GM18870 (cell line): Measurements from ENCODE around the gene CLGN.

ENCODE experiments used
- ATAC-seq: cut with Tn5 transposase; IDR thresholded peaks from one replicate; pipeline ENCODE4 v1.9.1; 2021; ENCODE audit warnings: moderate library complexity; ENCODE audit not compliant: unreplicated experiment

CLGN gene

DNA sequence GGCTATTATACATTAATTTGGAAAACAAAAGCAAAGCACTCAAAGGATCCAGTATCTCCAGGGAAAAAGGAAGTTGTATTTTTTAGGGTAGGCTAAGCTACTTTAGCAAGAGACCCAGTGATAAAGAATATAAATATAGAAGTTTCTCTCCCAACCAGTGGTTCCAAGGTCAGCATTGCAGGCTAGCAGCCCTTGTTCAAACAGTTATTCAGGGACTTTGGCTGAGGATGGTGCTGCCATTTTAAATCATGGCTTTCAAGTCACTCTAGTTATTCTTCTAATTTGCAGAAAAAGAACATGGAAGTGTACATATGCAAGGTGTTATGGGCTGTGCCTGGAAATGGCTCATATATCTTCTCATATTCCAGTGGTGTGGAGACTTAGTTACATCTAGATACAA is 44.7 kb downstream of the CLGN start:
- no peak for ATAC-seq

GRCh38 chr4:140374130-140374477 is 53.3 kb downstream of the CLGN start:
- no peak for ATAC-seq

DNA sequence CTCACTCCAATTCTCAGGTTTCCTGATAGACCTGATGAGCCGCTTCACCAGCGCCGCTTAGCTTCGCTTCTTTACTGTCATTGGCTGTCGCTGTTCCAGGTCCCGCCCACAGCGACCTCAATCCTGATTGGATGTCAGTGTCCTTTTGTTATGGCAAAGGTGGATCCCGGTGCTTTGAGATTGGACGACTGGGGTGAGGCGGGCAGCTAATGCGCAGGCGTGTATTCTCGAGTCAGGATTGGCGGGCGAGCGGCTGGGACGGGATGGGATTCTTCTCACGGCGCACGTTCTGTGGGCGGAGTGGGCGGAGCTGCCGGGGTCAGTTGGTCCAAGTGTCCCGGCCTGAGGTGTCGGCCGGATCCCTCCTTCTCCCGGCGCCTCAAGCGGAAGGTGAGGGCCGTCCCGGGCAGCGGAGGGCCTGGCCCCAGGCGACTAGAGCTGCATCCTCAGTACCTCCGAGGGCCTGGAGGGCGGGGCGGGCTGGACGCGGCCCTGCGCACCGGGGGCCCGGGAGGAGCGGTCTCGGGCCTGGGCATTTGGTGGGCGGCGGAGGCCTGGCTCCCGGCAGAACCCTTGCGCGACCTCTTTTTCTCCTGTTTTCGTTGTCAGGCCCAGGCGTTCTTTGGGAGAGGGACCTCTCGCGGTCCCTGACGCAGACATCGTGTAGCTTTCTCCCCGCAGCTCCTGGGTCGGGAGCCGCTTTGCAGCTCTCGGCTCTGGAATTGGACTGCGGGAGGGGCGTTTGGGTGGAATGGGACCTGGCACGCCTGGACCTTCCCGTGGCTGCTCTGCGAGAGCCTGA is 53.9 kb downstream of the CLGN start, which contains the start of gene SCOC:
Gene SCOC, plus strand, starts transcription at position 319 of the 802 bp plus-strand sequence. CDS start 5,525 bp downstream, outside the sequence.
- peak; percentile 93 for ATAC-seq

DNA sequence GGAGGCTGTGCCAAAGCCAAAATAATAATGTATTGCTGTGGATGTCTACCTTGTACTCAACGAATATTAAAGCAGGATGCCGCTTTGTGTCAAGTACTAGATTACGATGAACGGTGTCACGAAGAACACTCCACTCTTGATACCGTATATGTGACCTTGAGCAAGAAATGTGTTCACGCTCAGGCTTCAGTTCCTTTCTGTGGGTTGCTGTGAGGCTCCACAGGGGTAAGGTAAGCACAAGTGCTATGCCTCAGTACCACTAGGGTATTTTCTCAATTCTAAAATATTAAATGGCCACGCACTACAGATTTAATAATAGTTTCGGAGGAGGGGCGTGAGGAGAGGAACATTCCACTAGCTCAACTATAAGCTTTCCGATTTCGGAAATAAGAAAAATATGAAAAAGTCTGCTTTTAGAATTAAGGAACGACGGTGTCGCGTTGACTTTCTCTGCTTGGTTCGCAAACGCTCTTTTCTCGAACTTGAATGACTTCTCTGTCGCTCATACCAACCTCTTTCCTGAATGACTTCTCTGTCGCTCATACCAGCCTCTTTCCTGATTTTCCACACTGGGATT is 54.6 kb downstream of the CLGN start:
- peak; percentile 51 for ATAC-seq

DNA sequence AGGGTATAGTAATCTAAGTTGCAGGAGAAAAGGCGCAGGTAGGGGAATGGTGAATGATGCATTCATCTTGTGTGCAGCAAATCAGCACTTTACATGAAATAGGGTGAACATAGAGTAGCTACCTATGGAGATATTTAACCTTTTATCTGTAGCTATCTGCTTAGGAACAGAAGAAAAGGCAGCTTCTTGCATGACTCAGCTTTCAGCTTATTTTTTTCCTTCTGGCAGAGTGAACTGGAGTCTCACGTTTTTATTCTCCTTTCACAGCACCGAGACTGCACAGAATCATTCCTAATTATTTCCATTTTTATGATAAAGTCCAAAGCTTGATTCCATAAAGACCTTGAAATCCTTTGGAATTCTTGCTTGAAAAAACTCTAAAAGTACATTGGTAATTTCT is 58.8 kb downstream of the CLGN start:
- ATAC-seq: no peak

DNA sequence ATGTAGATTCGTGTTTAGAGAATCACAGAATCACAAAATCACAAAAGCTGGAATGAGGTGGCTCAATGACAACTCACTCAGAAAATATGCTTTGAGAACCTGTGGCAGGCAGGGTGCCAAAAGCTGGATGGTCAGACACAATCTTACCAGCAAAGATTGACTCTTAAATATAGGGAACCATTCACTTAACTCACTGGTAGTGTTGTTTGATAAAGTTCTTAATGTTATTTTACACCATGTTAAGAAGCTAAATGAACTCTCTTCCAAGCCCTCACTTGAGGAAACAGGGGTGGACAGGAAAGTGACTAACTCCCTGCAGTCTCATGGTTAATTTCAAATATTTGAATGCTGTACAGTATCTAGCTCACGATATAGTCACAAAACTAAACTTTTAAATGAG is 59.7 kb downstream of the CLGN start:
- ATAC-seq: no peak

DNA sequence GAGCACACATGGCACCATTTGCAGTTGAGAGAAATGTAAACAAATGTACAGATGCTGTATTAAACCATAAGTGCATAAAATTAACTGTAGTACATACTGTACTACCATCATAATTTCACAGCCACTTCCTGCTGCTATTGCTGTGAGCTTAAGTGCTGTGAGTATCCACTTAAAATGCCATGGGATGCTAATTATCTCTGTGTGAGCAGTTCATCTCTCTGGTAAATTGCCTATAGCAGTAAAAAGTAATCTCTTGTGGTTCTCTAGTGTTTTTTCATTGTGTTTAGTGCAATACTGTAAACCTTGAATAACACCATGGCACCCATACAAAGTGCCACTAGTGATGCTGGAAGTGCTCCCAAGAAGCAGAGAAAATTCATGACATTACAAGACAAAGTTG is 63.9 kb downstream of the CLGN start:
- no peak for ATAC-seq

- no peak for ATAC-seq
Observed at GRCh38 chr4:140363051-140363450, 64.4 kb downstream of the CLGN start.

DNA sequence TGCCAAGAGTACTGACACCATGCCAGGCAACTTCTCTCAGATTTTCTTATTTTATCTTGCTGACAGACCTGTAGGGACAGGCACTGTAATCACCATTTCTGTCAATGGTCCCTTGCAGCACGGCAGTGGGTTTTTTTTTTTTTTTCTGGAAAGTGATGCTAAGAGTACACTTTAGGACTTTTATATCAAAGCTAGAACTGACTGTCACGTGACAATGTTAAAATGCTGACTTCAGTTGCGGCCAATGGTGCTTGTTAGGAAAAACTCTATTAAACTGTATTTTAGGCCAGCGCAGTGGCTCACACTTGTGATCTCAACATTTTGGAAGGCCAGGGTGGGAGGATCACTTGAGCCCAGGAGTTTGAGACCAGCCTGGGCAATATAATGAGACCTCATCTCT is 66.3 kb downstream of the CLGN start:
- no peak for ATAC-seq

DNA sequence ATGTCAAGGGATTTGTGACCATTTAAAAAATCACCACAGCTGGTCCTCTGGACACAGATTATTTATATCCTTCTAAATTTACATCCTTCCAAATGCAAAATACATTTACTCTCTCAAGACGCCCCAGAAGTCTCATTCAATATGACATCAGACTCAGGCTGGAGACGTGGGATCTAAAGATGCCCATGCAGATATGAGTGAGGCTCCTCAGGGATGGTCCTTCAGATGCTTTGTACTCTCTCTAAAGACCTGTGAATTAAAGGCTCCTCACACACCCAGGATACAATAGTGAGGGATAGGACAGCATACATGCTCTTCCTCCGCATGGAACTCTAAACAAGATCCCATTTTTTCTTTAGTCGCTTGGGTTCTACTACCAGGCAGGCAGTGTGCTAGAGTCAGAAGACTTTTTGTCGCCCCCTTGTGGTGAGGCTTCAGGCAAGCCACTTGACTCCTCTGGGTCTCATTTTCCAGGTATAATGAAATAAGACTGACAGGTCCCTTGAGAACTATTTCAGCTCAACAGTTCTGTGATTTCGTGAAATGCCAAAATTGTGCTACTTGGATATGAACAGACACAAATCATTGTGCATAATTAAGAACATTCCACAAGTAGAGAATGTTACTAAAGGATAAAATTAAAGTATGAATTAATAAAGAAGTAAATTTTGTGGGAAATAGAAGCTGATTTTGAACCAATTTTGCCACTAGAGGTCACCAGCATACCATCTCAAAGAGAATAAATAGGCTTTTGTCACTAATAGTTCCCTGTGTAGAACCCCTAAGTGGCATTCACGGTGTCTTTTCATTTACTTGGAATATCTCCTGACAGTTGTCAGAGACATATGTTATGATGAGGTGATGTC is 67.7 kb downstream of the CLGN start:
- peak; percentile 97 for ATAC-seq

DNA sequence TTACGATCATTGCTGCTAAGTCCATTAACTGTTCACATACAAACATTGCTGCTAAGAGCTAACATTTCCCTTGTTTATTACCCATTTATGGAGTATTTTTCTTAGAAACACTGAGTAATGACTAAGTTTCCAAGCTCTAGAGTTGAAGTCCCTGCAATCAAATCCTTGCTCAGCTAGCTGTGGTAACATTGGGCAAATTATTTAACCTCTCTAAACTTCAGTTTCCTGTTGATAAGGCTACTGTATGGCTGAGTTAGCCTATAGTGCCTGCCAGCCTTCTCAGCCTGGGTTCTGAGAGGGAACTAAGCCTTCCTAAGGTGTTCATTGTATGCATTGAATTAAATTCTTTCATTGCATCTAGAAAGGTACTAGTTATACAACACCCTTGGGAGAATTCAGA is 69.2 kb downstream of the CLGN start:
- ATAC-seq: no peak

- no peak for ATAC-seq
Observed at GRCh38 chr4:140357868-140358267, 69.6 kb downstream of the CLGN start.

DNA sequence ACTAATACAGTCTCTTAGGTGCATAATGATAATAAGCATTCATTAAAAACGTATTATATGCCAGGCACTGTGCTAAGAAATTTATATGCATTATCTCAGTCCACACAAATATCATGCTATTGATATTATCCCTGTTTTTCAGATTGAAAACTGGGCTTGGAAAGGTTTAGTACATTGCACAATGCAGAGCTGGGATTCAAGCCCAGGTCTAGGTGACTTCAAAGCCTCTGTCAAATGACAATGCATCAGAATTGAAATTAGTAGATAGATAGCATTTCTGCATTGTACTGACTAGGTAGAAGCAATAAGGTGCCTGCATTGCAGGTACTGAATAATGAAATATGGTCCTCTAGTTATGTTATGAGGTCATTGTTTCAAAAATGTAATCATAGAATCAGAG is 72.2 kb downstream of the CLGN start:
- ATAC-seq: no peak

GRCh38 chr4:140353786-140354185 is 73.7 kb downstream of the CLGN start:
- ATAC-seq: no peak

DNA sequence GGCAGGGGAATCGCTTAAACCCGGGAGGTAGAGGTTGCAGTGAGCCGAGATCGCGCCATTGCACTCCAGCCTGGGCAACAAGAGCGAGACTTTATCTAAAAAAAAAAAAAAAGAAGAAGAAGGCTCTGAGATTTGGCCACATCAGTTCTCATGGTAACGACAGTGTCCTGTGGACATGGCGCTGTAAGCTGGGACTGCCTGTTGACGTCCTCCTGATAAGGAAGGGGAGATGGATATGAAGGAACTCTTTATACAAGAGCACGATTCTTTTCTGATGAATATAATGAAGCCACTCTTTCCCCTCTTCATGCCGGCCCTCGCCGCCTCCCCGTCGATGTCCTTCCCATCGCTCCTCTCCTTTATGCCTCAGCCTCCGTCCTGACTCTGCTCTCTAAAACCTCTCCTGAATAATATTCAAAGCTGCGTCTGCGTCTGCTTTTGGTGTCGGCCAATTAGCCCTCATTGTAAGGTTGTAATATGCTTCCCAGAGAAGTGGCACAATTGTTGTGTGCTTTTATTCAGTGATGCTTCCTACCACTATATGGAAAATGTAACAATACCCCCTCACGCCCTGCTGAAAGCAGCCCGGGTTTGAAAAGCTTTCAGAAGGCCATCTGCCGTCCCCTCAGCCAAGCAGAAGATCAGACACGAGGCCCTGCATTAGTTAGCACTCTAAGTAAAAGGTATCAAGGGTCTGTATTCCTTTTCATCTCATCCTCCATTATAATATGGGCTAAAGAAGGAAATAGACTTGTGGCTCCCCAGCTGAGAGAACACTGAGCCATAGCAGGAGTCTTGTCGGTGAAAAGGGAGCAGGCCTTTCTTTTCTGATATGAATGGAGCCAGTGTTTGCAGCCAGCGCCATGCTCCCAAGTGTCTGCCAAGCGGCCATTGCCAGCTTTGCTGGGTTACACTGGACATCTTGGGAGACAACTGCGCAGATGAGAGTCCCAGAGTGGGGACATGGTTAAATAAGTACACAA is 76.1 kb downstream of the CLGN start:
- ATAC-seq: no peak

DNA sequence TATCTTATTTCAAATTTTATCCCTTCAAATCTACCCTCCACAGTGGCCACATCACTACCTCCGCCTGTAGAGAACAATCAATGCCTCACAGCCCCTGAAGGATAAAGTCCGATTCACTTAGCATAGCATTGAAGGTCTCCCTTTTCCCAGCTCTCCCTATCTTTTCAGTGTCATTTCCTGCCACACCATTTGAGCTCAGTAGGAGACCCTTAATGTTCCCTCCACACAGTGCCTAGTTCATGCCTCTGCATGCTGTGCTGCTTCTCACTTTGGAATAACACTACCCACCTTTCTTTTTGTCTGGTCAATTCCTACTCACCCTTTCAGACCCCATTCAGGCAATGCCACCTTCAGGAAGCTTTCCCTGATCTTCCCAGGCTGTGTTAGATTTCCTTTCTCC is 77.6 kb downstream of the CLGN start:
- ATAC-seq: no peak

GRCh38 chr4:140346136-140346535 is 81.3 kb downstream of the CLGN start:
- no peak for ATAC-seq

DNA sequence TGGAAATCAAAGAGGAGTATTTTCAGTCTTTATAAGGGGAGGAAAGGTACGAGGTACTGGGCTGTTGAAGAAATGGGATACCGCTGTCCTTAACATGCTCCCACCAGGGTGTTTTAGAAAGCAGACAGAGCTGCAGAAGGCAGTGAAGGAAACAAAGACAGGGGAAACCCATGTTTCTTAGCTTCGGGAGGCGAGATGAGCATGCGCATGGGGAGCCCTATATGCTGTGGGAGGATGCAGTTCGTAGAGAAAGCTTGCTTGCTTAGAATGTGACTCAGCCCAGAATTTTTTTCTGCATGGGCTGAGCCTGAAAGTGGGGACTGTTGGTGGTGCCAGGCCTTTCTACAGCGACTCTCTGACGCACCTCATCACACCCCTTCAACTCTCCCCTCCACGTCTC is 82.8 kb downstream of the CLGN start:
- ATAC-seq: no peak

DNA sequence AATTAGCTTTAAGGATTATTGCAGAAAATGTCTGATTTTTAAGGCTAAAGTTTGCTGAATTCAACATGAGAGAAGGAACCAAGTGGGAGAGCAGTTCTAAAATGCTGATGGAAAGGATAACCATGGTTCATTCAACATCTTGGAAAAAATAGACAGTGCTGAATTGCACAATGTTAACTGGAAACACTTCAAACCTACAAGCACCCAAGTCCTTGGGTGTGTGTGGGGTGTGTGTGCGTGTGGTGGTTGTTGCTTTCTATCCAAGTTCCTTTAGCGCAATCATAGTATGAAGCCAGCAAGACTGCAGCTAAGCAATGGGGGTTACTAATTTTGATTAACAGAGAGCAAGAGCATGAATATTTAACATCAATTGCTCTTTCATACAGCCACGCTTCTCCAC is 83.3 kb downstream of the CLGN start:
- ATAC-seq: no peak

DNA sequence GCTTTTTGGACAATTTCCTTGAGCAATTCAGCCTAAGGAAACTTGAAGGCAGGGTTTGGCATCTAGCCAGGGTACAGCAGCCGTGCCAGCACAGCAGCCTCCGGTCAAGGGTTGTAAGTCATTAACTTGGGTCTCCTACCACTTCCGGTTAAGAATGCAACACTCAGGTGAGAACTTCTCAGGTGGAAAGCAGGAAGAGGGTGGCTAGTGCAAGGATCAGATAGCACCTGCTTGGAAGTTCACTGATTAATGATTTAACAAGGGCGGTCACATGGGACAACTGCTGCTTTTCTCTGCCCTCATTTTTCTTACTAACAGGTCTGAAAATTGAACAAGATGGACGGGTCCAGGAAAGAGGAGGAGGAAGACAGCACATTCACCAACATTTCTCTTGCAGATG is 84.1 kb downstream of the CLGN start:
- peak; percentile 84 for ATAC-seq

DNA sequence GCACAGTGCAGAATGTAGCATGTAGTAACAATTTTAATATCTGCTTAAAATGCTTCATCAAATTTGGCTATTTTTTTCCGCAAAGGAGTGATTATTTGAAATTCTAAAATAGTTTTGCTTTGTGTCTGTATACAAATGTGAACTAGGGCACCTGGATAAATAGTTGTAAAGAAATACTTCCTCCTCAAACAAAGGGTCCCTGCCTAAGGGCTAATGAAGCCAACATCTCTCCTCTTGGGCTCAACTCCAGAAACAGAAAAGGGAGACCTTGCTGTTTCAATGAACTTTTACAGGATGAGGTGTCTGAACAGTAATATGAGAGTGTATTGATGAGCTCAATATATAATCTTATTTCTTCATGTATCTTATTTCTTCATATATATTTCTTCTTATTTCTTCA is 84.8 kb downstream of the CLGN start:
- no peak for ATAC-seq
